ENCODE measurements around the gene ZXDC. TPM values are rescaled to one million over a fixed set of nuclear protein-coding genes. Genes with fewer than 3 reads are reported as not detected.

ZXDC gene, protein sequence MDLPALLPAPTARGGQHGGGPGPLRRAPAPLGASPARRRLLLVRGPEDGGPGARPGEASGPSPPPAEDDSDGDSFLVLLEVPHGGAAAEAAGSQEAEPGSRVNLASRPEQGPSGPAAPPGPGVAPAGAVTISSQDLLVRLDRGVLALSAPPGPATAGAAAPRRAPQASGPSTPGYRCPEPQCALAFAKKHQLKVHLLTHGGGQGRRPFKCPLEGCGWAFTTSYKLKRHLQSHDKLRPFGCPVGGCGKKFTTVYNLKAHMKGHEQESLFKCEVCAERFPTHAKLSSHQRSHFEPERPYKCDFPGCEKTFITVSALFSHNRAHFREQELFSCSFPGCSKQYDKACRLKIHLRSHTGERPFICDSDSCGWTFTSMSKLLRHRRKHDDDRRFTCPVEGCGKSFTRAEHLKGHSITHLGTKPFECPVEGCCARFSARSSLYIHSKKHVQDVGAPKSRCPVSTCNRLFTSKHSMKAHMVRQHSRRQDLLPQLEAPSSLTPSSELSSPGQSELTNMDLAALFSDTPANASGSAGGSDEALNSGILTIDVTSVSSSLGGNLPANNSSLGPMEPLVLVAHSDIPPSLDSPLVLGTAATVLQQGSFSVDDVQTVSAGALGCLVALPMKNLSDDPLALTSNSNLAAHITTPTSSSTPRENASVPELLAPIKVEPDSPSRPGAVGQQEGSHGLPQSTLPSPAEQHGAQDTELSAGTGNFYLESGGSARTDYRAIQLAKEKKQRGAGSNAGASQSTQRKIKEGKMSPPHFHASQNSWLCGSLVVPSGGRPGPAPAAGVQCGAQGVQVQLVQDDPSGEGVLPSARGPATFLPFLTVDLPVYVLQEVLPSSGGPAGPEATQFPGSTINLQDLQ
- 25.4 TPM for total RNA-seq (ENCODE audit: unreplicated experiment)
- long read RNA-seq, full-length matches to known transcripts = 1 of 3 reads
- long read RNA-seq, partial matches to known transcripts = 0 of 3 reads
- long read RNA-seq, other reads (novel, unspliced or antisense) = 2 of 3 reads

DNA sequence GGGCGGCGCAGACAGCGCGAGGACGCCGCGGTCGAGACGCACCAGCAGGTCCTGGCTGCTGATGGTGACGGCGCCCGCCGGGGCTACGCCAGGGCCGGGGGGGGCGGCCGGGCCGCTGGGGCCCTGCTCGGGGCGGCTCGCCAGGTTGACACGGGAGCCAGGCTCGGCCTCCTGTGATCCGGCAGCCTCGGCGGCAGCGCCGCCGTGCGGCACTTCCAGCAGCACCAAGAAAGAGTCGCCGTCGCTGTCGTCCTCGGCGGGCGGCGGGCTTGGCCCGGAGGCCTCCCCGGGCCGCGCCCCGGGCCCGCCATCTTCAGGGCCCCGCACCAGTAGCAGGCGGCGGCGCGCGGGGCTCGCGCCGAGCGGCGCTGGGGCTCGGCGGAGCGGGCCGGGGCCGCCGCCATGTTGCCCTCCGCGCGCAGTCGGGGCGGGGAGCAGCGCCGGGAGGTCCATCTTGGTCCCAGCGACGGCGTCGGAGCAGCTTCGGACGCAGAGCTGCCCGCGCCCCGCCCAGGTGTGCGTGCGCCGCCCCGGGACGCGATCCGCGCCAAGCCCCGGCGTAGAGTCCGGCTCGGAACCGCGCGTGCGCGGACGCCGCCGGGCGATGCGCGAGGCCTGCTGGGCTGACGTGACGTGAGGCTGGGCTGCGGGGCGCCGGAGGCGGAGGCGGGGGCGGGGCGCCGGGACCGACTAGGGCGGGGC is at the start of gene ZXDC:
ZXDC (minus strand) TSS at position 479 of the 702 bp plus-strand sequence; CDS start at position 453, 26 bp downstream.
- DNase-seq (ENCODE audit: low spot score) = peak; percentile 94
- Mint-ChIP-seq H3K4me1 (ENCODE audit: unreplicated experiment) (peaks cover 31% of the 10 kb centered on the region), H3K27me3 (ENCODE audit: unreplicated experiment) (peaks cover 15% of the 10 kb centered on the region), H3K36me3 (ENCODE audit: low read depth, unreplicated experiment) (peaks cover 19% of the 10 kb centered on the region), H3K9me3 (ENCODE audit: unreplicated experiment) (no peaks in the 10 kb centered on the region), H3K4me3 (ENCODE audit: unreplicated experiment) (peak within 1 kb of the TSS; percentile 94), H3K27ac (ENCODE audit: unreplicated experiment) (peak within 1 kb of the TSS; percentile 84)
- TF ChIP-seq, protein P1, sequence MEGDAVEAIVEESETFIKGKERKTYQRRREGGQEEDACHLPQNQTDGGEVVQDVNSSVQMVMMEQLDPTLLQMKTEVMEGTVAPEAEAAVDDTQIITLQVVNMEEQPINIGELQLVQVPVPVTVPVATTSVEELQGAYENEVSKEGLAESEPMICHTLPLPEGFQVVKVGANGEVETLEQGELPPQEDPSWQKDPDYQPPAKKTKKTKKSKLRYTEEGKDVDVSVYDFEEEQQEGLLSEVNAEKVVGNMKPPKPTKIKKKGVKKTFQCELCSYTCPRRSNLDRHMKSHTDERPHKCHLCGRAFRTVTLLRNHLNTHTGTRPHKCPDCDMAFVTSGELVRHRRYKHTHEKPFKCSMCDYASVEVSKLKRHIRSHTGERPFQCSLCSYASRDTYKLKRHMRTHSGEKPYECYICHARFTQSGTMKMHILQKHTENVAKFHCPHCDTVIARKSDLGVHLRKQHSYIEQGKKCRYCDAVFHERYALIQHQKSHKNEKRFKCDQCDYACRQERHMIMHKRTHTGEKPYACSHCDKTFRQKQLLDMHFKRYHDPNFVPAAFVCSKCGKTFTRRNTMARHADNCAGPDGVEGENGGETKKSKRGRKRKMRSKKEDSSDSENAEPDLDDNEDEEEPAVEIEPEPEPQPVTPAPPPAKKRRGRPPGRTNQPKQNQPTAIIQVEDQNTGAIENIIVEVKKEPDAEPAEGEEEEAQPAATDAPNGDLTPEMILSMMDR (IDR thresholded peaks at IDR 0.05; ENCODE audit: unreplicated experiment) = peak; percentile 9

DNA sequence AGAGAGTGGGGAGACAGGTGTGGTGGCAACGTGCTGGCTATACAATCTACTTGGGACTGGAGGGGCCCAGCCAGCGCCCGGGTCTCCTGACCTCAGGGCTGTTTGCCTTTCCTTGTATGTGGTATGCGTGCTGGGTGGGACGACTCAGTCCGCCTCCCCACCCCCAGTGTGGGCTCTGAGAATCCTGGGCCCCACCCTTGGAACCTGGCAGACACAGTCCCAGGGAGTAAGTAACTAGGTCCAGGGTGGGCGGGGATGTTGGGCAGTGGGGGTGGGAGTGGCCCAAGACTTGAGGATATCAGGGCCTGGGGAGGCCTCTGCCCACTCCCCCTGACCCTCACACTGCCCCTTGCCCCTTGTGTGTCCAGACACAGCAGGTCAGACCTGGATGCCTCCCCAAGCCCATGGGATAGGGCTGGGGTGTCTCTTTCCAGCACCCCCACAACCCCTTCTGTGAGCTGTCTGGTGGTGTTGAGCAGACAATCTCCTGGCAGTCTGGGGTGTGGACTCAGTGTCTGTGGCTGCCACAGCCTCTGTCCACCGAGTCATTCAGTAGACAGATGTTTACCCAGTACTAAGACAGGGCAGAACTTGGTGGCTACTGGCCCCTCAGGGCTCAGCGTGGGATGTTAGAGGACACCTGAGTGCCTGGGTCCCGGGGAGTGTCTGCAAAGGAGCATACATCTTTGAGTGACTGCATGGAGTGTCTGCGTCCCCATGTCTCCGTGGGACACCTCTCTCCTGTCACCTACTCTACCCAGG is 49.6 kb upstream of the ZXDC start:
- Mint-ChIP-seq H3K4me1 (ENCODE audit: unreplicated experiment) (peaks cover 8% of the 10 kb centered on the region), H3K27me3 (ENCODE audit: unreplicated experiment) (peaks cover 6% of the 10 kb centered on the region), H3K4me3 (ENCODE audit: unreplicated experiment) (no peak overlapping the region), H3K36me3 (ENCODE audit: low read depth, unreplicated experiment) (peaks cover 4% of the 10 kb centered on the region), H3K9me3 (ENCODE audit: unreplicated experiment) (no peaks in the 10 kb centered on the region), H3K27ac (ENCODE audit: unreplicated experiment) (no peak overlapping the region)
- TF ChIP-seq, protein P1 (IDR thresholded peaks at IDR 0.05; ENCODE audit: unreplicated experiment) = no peak
- no peak for DNase-seq (ENCODE audit: low spot score)

DNA sequence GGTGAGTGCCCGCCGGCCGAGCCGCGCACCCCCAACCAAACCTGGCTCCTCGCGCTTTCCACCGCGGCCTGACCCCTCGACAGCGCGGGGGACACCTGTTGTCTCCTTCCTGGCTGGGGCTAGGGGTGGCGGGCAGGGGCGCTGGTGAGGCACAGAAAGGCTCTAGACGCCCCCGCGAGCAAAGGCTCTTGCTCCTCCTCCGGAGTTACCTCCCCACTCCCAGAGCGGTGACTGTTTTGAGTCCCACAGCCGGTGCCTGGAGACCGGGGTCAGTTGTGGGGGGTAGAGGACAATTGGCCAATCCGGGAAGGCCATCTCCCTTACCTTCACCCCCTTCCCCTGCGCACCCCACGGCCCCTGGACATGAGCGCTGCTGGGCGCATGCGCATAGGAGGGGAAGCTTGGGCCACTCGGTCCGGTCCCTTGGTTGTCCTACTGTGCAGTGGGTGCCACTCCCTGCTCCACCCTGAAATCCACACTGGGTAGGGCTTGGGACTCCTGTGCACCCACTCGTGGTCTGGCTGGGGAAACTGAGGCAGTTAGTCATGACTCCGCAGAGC is 48.8 kb upstream of the ZXDC start:
- no peak for DNase-seq (ENCODE audit: low spot score)
- peaks cover 4% of the 10 kb centered on the region for H3K36me3 Mint-ChIP-seq (ENCODE audit: low read depth, unreplicated experiment)
- TF ChIP-seq, protein P1 (IDR thresholded peaks at IDR 0.05; ENCODE audit: unreplicated experiment) = no peak
- no peak overlapping the region for H3K4me3 Mint-ChIP-seq (ENCODE audit: unreplicated experiment)
- H3K27ac Mint-ChIP-seq (ENCODE audit: unreplicated experiment) = no peak overlapping the region
- H3K27me3 Mint-ChIP-seq (ENCODE audit: unreplicated experiment) = peaks cover 6% of the 10 kb centered on the region
- no peaks in the 10 kb centered on the region for H3K9me3 Mint-ChIP-seq (ENCODE audit: unreplicated experiment)
- H3K4me1 Mint-ChIP-seq (ENCODE audit: unreplicated experiment) = peaks cover 8% of the 10 kb centered on the region

DNA sequence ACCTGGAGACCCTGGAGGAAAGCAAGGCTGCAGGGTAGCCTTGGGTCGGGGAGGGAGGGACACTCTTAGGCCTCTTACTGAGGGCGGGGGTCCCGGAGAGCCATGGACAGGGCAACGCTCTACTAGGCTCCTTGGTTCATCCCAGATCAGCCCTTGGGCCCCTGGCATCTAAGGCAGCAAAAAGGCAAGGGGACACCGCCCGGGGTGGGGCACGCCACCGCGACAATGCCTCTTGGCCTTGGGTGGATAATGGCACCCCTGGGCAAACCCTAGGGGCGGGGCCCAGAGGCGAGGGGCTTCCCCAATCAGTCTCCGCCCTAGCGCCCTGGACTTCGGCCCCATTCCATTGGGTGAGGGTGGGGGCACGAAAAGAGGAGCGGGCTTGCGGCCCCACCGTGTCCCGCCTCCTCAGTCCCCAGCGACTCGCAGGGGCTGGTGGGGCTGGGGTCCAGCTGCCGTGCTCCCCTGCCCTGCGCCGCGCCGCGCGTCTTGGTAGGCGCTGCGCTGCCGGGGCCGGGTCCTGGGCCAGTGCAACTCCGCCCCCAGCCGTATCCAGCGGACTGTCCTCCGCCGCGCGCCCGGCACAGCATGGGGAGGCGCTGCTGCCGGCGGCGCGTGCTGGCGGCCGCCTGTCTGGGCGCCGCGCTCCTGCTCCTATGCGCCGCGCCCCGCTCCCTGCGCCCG is 48.2 kb upstream of the ZXDC start, which contains the start of gene CHST13:
CHST13 (plus strand) TSS at position 411 of the 684 bp plus-strand sequence; CDS start at position 589, 178 bp downstream.
- no peaks in the 10 kb centered on the region for H3K9me3 Mint-ChIP-seq (ENCODE audit: unreplicated experiment)
- H3K27me3 Mint-ChIP-seq (ENCODE audit: unreplicated experiment) = peaks cover 6% of the 10 kb centered on the region
- TF ChIP-seq, protein P1 (IDR thresholded peaks at IDR 0.05; ENCODE audit: unreplicated experiment) = no peak
- H3K4me3 Mint-ChIP-seq (ENCODE audit: unreplicated experiment) = peak within 1 kb of the TSS; percentile 47
- peaks cover 4% of the 10 kb centered on the region for H3K36me3 Mint-ChIP-seq (ENCODE audit: low read depth, unreplicated experiment)
- peak; percentile 64 for DNase-seq (ENCODE audit: low spot score)
- H3K27ac Mint-ChIP-seq (ENCODE audit: unreplicated experiment) = no peak within 1 kb of the TSS
- peaks cover 8% of the 10 kb centered on the region for H3K4me1 Mint-ChIP-seq (ENCODE audit: unreplicated experiment)
